HG03039 (cell line): ENCODE data around the gene CPNE7.
"Not testable (repeated sequence)": the region's sequence is repeated elsewhere in the genome, so short reads cannot be mapped to it uniquely, and the experiment has no call there.

Source experiments
- ATAC-seq: cut with Tn5 transposase; IDR thresholded peaks from one replicate; pipeline ENCODE4 v1.9.1; 2021; ENCODE audit warnings: mild to moderate bottlenecking, moderate library complexity; ENCODE audit not compliant: unreplicated experiment

The CPNE7 gene

GRCh38 chr16:89621136-89621697 is 45.7 kb downstream of the CPNE7 start:
- ATAC-seq: no peak

DNA sequence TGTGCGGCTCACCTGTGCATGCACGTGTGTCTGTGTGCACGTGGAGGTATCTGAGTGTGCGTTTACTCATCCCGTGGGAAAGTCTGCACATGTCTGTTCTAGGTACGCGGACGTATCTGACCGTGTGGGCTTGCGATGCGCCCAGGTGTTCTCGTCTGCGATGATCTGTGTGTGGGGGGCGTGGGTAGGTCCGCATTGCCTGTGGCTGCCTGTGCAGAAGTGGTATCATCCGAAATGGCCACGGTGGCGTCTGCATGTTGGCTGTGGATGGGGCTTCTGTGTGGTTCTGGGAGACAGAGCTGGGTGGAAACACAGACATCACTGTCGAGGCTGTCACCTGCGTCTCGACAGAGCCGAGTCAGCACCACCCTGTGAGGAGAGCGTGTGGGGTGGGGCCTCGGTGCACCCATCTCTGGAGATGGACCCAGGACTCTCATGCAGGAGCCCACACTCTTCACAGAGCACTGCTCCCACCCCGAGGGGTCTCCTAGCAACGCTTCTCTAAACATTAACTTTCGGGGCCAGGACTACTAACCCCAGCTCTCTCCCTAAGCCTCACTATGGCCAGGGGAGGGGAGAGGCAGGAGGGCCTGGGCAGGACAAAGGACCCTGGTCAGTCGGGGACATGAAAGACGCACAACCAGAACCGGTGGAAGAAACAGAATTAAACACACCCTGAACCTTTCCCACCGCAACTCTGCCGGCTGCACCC is 46.3 kb downstream of the CPNE7 start:
- ATAC-seq: no peak

DNA sequence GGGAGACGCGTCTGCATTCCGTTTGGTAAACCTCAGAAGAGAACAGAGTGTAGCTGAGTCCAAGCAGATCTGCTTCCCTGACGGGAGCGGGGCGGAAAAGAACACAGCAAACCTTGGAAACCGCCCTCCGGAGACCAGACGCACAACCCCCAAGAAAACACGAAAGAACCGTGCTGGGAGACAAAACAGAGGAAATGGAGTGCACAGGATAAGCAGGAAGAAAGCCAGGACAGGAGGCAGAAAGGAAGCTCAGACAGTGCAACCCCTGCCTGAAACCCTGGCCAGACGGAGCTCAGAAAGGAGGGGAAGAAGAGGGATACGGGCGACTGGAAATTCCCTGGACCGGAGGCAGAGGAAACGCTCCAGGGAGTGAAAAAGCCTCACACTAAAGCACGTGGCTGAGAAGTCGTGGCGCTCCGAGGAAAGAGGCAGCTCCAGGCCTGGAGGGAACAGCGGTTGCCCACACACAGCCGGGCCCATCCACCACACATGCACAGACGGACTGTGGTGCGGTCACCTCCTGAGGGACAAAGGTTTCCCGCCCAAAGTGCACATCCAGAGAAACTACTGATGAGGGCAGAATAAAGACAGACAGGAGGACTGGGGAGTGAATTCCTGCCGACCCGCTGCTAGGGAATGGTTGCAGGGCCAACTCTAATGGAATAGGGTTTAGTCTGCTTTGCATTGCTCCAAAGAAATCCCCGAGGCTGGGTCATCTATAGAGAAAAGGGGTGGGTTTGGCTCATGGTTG is 48.1 kb downstream of the CPNE7 start:
- no peak for ATAC-seq

DNA sequence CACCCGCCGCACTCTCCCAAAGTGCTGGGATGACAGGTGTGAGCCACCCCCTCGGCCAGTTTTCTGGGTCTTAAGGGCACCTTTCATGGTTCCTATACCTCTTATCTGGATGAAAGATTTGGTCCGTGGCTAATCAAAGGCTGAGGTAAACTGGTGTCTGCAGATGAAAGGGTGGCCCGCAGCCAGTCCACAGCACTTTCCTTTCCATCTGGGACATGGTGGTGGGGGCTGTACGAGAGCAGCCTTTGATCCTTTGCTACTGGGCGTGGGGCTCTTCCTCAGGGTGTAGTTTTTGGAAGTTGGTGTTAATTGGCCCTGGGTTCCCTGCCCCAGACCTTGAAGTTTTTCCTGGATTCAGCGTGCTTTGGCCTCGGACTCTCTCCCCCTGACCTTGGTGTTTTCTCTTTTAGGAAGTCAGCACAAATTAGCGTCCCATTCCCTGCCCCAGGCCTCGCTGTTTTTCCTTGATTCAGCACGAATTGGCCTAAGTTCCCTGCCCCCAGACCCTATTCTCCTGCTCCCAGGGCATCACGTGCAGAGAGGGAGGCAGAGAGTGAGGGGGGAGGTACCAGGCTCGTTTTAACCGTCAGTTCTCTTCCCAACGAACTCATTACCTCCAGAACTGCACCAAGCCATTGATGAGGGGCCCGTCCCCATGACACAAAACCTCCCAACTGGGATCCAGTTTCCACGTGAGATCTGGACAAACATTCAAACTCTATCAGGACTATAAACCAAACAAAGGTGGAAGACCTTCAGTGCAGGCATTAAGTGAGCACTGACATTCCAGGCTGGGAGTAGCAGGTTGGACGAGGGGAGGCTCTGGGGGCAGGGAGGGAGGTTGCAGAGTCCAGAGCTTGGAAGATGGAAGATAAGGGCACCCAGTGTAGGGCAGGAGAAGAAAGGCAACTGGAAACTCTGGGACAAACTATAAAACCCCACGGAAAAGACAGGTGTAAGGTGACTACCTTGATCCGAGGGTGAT is 49.5 kb downstream of the CPNE7 start:
- ATAC-seq: no peak

GRCh38 chr16:89629827-89630610 is 54.5 kb downstream of the CPNE7 start:
- ATAC-seq: no peak

GRCh38 chr16:89633064-89633631 is 57.6 kb downstream of the CPNE7 start:
- no peak for ATAC-seq

DNA sequence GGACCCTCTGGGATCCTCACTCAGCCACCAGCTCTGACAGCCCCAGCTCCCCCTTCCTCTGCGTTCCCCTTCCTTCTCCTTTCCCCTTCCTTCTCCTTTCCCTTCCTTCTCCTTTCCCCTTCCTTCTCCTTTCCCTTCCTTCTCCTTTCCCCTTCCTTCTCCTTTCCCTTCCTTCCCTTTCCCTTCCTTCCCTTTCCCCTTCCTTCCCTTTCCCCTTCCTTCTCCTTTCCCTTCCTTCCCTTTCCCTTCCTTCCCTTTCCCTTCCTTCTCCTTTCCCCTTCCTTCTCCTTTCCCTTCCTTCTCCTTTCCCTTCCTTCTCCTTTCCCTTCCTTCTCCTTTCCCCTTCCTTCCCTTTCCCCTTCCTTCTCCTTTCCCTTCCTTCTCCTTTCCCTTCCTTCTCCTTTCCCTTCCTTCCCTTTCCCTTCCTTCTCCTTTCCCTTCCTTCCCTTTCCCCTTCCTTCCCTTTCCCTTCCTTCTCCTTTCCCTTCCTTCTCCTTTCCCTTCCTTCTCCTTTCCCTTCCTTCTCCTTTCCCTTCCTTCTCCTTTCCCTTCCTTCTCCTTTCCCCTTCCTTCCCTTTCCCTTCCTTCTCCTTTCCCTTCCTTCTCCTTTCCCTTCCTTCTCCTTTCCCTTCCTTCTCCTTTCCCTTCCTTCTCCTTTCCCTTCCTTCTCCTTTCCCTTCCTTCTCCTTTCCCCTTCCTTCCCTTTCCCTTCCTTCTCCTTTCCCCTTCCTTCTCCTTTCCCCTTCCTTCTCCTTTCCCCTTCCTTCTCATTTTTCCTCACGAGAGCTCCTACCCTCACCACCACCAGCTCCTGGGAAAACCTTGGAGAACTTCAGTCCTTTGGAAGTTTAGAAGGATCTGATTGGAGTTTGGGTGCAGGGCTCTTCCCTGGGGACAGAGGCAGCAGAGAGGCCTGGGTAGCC is 59.2 kb downstream of the CPNE7 start:
- ATAC-seq: not testable (repeated sequence)

DNA sequence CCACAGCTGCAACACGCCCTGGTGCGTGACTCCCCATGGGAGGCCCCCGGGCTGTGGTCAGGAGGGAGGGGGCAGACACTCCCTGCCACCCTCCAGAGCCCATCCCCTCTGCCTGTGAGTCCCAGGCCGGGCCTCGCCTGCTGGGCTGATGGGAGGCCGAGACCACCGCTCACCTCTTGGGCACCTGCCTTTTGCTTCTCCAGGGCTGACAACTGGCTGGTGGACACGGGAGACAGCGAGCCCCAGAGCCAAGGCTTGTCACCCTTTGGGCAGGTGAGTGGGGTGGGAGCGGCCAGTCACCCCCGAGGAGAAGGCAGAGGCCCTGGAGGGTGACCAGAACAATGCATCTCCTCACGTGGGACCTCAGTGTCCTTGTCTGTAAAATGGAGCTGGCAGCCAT is 61.1 kb downstream of the CPNE7 start:
- ATAC-seq: no peak

- no peak for ATAC-seq
Measured at GRCh38 chr16:89637379-89637778, 61.8 kb downstream of the CPNE7 start.

GRCh38 chr16:89638455-89638854 is 62.9 kb downstream of the CPNE7 start:
- no peak for ATAC-seq

DNA sequence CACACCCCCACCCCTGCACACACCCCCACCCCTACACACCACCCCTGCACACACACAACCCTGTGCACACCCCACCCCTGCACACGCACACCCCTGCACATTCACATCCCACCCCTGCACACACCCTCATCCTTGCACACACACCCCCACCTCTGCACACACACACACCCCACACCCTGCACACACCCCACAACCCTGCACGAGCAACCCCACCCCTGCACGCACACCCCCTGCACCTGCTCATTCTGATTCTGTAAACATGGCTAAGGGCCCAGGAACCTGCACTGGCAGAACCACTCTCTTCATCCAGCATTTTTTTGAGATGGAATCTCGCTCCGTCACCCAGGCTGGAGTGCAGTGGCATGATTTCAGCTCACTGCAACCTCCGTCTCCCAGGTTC is 63.8 kb downstream of the CPNE7 start:
- ATAC-seq: no peak

- no peak for ATAC-seq
Measured at GRCh38 chr16:89641458-89642119, 66.0 kb downstream of the CPNE7 start.

DNA sequence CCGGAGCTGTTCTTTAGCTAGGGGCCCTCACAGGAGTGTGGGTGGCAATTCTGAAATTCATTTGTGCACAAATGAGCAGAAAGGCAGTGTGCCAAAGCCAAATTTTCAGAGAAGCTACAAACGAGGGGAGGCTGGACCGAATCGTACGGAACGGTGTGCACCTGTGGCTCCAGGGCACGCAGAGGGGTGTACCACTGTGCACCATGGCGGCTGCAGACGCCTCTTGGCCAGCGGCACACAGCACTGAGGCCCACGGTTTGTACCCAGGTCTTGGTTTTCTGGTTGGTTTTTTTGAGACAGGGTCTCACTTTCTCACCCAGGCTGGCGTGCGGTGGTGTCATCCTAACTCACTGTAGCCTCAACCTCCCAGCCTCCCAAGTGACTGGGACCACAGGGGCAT is 67.0 kb downstream of the CPNE7 start:
- ATAC-seq: no peak

- ATAC-seq: no peak
Measured at GRCh38 chr16:89643769-89644300, 68.3 kb downstream of the CPNE7 start.

GRCh38 chr16:89645122-89645521 is 69.6 kb downstream of the CPNE7 start:
- no peak for ATAC-seq

DNA sequence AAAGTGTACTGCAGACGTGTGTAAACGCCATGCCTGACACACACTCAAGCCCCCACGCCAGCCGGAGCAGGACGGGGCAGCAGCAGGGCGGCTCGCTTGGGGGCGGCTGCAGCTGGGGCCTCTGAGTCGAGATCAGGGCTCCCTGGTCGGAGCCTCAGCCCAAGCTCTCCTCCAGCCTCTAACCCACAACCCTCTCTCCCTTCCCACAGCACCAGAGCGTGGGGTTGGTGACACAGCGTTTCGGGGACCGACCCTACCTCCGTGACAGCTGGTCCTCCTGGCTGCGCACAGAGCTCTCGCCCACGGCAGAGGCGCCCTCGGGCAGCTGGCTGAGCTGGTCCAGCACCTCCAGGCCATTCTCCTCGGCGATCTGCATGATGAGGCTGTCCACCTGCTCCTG is 70.7 kb downstream of the CPNE7 start:
- ATAC-seq: no peak
